GM18909 (cell line): Measurements from ENCODE around the gene QSOX2.

Source experiments
- ATAC-seq: cut with Tn5 transposase; IDR thresholded peaks from one replicate; pipeline ENCODE4 v1.9.1; 2021; ENCODE audit warnings: mild to moderate bottlenecking; ENCODE audit not compliant: unreplicated experiment, poor library complexity

The QSOX2 gene

GRCh38 chr9:136194540-136194939 lies 51.1 kb downstream of the QSOX2 start:
- no peak for ATAC-seq

DNA sequence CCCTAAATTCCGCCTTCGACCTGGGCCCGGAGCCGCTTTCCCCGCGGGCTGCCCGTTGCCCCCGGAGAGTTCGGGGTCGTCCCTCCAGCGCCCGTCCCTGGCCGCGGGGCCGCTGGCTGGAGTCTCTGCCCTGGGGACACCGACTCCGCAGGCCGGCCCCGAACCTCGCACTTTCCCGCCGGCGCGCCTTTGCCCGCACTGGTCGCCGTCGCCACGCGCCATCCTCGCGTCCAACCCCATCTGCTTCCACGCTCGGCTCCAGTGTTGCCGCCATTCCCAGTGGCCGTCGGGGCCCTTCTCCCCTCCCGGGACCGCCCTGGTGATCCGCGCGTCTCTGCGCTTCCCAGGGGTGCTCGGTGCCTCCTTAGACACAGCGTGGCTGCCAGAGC lies 51.7 kb downstream of the QSOX2 start:
- ATAC-seq, result no peak

DNA sequence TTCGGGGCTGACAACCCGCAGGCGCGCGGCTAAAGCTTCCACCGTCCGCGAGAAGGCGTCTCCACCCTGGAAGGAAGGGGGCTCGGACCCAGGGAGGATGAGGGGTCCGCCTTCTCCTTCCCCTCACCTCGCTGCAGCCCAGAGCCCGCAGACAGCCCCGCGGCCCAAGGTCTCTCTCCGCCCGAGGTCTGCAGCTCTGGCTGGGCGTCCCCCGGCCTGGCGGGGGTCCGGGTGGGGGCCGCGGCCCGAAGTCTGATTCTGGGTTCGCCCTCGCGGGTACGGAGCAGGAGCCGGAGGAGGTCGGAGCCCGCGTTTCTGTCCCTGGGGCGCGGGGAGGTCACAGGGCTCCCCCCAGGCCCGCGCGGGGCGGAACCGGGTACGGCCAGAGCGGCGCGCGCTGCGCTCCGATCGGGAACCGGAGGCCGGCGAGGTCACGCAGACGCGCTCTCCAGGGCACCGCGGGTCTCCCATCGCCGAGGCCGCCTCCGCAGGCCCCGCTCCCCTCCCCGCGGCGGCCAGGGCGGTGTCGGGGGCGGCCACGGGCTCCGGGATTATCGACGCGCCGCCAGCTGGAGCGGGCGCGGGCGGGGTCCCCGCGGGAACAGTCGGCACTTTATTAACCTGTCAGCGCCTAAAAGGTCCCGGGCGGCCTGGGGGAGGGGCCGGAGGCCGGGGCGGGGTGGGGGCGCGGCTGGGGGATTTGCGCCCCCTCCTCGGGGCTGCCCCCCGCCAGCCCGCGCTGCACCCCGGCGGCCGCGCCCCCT lies 52.3 kb downstream of the QSOX2 start:
- ATAC-seq, result no peak

GRCh38 chr9:136192289-136193126 lies 53.1 kb downstream of the QSOX2 start:
- no peak for ATAC-seq

DNA sequence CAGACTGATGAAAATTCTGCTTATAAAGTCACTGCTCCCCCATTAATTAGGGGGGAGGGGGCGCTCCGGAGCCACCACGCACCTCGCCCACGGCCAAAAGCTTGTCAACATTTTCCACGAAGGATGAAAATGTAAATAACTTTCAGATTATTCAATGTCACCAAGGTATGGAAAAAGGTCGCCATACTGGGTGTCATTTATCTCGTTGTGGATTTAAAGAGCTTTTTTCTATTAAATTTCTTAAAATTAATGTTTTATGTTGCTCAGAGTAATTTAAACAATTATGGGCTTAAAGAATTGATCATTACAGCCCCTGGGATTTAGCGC lies 53.7 kb downstream of the QSOX2 start:
- no peak for ATAC-seq

GRCh38 chr9:136191099-136191959 lies 54.3 kb downstream of the QSOX2 start:
- ATAC-seq, result no peak

GRCh38 chr9:136190656-136191055 lies 55.0 kb downstream of the QSOX2 start:
- no peak for ATAC-seq

GRCh38 chr9:136190237-136190601 lies 55.4 kb downstream of the QSOX2 start:
- ATAC-seq, result no peak

- no peak for ATAC-seq
Observed at GRCh38 chr9:136189394-136190236, 56.0 kb downstream of the QSOX2 start.

- ATAC-seq, result no peak
Observed at GRCh38 chr9:136187683-136188586, 57.7 kb downstream of the QSOX2 start.

DNA sequence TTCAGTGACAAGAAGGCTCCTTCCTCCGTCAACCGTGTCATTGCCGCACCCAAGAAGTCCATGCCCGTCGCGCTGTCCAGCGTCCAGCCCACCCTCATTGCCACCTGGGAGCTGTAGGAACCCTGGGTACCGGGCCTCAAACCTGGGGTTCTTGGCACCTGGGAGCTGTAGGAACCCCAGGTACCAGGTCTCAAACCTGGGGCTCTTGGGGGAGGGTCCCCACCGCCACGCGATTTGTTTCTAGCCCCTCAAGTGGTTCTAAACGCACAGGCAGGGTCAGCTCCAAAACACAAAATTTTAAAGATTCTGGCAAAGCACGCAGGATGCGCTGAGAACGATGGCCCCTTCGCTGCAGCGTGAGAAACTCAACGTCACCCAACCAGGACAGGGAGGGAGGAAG lies 58.4 kb downstream of the QSOX2 start:
- no peak for ATAC-seq

GRCh38 chr9:136186386-136186785 lies 59.2 kb downstream of the QSOX2 start:
- no peak for ATAC-seq

DNA sequence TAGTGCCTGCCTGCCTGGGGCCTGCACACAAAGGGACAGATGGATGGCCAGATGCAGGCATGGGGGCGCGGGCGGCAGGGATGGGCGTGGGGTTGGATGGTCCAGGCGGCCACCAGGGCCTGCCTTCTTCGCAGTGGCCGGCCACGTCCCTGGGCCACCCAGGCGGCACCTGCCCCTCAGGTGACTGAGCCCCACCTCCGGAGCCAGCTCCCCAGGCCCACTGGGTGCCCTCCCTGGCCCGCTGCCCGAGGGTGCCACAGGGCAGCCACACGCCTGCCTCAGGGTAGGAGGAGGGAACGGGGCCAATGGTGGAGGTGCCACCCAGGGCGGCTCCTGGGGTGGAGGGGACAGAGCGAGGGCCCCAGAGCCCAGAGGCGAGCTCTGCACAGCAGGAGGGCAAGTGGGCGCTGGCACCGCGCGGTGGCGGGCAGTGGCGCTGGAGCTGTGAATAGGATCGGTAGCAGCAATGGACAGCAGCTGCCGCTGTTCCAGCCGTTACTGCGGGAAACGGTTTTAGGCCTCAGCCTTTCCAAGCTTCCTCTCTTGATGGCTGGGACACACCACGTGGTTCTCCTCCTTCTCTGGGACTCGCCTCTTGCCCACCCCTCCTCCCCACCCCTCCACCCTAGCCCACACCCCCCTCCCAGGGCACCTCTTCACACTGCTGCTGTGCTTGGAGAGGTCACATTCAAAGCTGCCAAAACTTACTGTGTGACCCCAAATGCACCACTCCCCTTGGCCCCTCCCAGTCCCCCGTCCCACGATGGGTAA lies 59.8 kb downstream of the QSOX2 start:
- ATAC-seq, result no peak

DNA sequence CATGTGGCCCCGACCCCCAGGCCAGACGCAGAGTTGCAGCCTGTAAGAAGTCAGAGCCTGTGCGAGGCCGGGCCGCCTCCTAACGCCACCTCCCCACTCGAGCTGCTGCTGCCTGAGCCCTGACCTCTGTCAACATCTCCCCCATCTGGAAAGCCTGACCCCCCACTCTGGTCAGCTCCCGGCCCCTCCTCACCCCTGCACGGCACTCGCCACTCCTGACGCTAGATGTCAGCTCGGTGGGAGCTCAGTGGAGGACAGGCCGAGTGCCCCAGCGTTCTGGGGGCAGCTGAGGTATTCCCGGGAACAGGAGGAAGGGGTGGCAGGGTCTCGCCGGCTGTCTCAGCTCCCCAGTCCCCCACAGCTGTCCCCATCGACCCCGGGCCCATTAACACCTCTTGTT lies 60.5 kb downstream of the QSOX2 start:
- no peak for ATAC-seq

- no peak for ATAC-seq
Observed at GRCh38 chr9:136182850-136183422, 62.7 kb downstream of the QSOX2 start.

GRCh38 chr9:136182420-136182787 lies 63.2 kb downstream of the QSOX2 start:
- no peak for ATAC-seq

DNA sequence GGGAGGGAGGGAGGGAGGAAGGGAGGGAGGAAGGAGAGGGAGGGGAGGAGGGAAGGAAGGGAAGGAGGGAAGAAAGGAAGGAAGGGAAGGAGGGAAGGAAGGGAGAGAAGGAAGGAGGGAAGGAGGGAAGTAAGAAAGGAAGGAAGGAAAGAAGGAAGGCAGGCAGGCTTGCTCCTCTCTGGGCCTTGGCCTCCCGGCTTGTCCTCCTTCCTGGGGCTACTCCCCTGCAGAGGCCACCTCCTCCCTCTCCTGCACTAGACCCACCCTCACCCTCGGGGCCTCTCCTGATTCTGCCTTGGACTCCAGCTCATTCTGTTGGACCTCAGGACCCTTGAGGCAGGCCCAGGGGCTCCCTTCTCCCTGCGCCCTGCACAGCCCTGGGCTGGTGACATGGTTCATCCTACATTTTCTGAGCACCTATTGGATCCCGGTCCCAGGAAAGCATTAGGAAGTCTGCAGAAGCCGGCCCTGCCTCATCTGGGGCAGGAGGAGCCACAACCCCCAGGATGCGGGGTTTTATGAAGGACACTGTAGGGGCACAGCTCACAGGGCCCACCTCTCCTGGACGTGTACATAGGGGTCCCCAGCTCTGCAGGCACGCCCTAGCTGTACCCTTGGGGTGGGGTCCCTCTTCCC lies 63.7 kb downstream of the QSOX2 start:
- ATAC-seq, result no peak

DNA sequence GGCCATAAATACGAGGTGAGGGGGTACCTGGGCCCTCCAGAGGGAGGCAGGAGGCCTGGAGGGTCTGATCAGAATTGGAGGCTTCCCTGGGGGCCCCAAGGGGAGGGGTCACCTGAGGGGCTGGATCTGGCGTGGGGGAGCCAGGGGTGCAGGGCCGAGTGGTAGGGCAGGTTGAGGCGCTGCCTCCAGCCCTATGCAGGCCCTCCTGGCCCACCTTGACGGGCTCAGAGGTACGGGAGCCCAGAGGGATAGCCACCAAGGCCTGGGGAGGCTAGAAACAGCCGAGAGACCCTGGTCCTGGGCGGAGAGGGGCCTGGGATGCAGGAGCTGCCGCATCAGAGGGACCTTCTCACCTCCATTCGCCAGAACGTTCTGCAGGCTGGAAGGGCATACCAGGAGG lies 65.0 kb downstream of the QSOX2 start:
- ATAC-seq, result no peak
